Measurements from ENCODE around the gene NT5C1B.

GRCh38 chr2:18526429-18526828, 62.9 kb downstream of the NT5C1B start:
- TF ChIP-seq ZNF302 (CRISPR knock-in tag; IDR thresholded peaks at IDR 0.05) (no peak), ESRRA (IDR thresholded peaks at IDR 0.05; ENCODE audit: borderline replicate concordance, low read length) (no peak), JUN (IDR thresholded peaks at IDR 0.05) (no peak), CEBPB (IDR thresholded peaks at IDR 0.05) (no peak), CTCF (IDR thresholded peaks at IDR 0.05) (no peak)

Measured in A549 (cell line).